Activated T-cell treated with anti-CD3 and anti-CD28 coated beads, Interleukin-2, amount 50 U/mL, for 24 hours (primary cell): Measurements from ENCODE around the gene PIK3C3.

Experiments used
- DNase-seq: peaks from one replicate; pipeline ENCODE4 v3.0.0-alpha.2; 2020
- H3K27ac Mint-ChIP-seq: 2 replicates; pipeline ENCODE4 v1.8.0; 2020; ENCODE audit warnings: mild to moderate bottlenecking, mixed read lengths
- H3K27me3 Mint-ChIP-seq: 2 replicates; pipeline ENCODE4 v1.8.0; 2020; ENCODE audit warnings: mixed read lengths
- H3K36me3 Mint-ChIP-seq: 2 replicates; pipeline ENCODE4 v1.8.0; 2020; ENCODE audit warnings: low read depth, mixed read lengths
- H3K4me1 Mint-ChIP-seq: 2 replicates; pipeline ENCODE4 v1.8.0; 2020; ENCODE audit warnings: low read depth, mixed read lengths
- H3K4me3 Mint-ChIP-seq: 2 replicates; pipeline ENCODE4 v1.8.0; 2020; ENCODE audit warnings: mild to moderate bottlenecking, moderate library complexity, mixed read lengths
- H3K9me3 Mint-ChIP-seq: 2 replicates; pipeline ENCODE4 v1.8.0; 2020; ENCODE audit warnings: mixed read lengths

PIK3C3 gene

GRCh38 chr18:41954827-41955613 lies at the start of gene PIK3C3:
Gene PIK3C3 (plus strand): TSS chr18:41955234. CDS start chr18:41955292, 58 bp downstream.
- peaks cover 42% of the 10 kb centered on the region for H3K36me3 Mint-ChIP-seq
- peaks cover 3% of the 10 kb centered on the region for H3K27me3 Mint-ChIP-seq
- H3K27ac Mint-ChIP-seq = peak within 1 kb of the TSS; percentile 99
- DNase-seq = peak; percentile 96
- H3K9me3 Mint-ChIP-seq = no peaks in the 10 kb centered on the region
- H3K4me1 Mint-ChIP-seq = peaks cover 39% of the 10 kb centered on the region
- H3K4me3 Mint-ChIP-seq = peak within 1 kb of the TSS; percentile 100

GRCh38 chr18:41905786-41906527 lies 49.1 kb upstream of the PIK3C3 start:
- peak overlapping the region; percentile 33 for H3K4me3 Mint-ChIP-seq
- H3K36me3 Mint-ChIP-seq = no peaks in the 10 kb centered on the region
- DNase-seq = no peak
- H3K4me1 Mint-ChIP-seq = peaks cover 22% of the 10 kb centered on the region
- H3K27me3 Mint-ChIP-seq = no peaks in the 10 kb centered on the region
- H3K27ac Mint-ChIP-seq = peak overlapping the region; percentile 74
- no peaks in the 10 kb centered on the region for H3K9me3 Mint-ChIP-seq

GRCh38 chr18:41906528-41907146 lies 48.4 kb upstream of the PIK3C3 start:
- Mint-ChIP-seq H3K4me1 (peaks cover 22% of the 10 kb centered on the region), H3K27ac (peak overlapping the region; percentile 74), H3K27me3 (no peaks in the 10 kb centered on the region), H3K4me3 (peak overlapping the region; percentile 33), H3K9me3 (no peaks in the 10 kb centered on the region), H3K36me3 (no peaks in the 10 kb centered on the region)
- DNase-seq = no peak

- no peaks in the 10 kb centered on the region for H3K9me3 Mint-ChIP-seq
- no peak overlapping the region for H3K4me3 Mint-ChIP-seq
- H3K4me1 Mint-ChIP-seq = no peaks in the 10 kb centered on the region
- H3K27ac Mint-ChIP-seq = no peak overlapping the region
- no peak for DNase-seq
- peaks cover 26% of the 10 kb centered on the region for H3K27me3 Mint-ChIP-seq
- no peaks in the 10 kb centered on the region for H3K36me3 Mint-ChIP-seq
Observed at GRCh38 chr18:41917181-41917580, 37.9 kb upstream of the PIK3C3 start.

GRCh38 chr18:41921770-41922169 lies 33.3 kb upstream of the PIK3C3 start:
- H3K4me3 Mint-ChIP-seq = no peak overlapping the region
- no peaks in the 10 kb centered on the region for H3K36me3 Mint-ChIP-seq
- no peak for DNase-seq
- peaks cover 18% of the 10 kb centered on the region for H3K27me3 Mint-ChIP-seq
- no peak overlapping the region for H3K27ac Mint-ChIP-seq
- no peaks in the 10 kb centered on the region for H3K4me1 Mint-ChIP-seq
- H3K9me3 Mint-ChIP-seq = no peaks in the 10 kb centered on the region

GRCh38 chr18:41922176-41922575 lies 32.9 kb upstream of the PIK3C3 start:
- DNase-seq = no peak
- Mint-ChIP-seq H3K9me3 (no peaks in the 10 kb centered on the region), H3K36me3 (no peaks in the 10 kb centered on the region), H3K4me3 (no peak overlapping the region), H3K4me1 (no peaks in the 10 kb centered on the region), H3K27me3 (peaks cover 14% of the 10 kb centered on the region), H3K27ac (no peak overlapping the region)

GRCh38 chr18:41922841-41923240 lies 32.2 kb upstream of the PIK3C3 start:
- H3K4me3 Mint-ChIP-seq = no peak overlapping the region
- H3K9me3 Mint-ChIP-seq = no peaks in the 10 kb centered on the region
- peaks cover 11% of the 10 kb centered on the region for H3K27me3 Mint-ChIP-seq
- no peak for DNase-seq
- H3K4me1 Mint-ChIP-seq = no peaks in the 10 kb centered on the region
- no peaks in the 10 kb centered on the region for H3K36me3 Mint-ChIP-seq
- no peak overlapping the region for H3K27ac Mint-ChIP-seq

GRCh38 chr18:41923446-41923845 lies 31.6 kb upstream of the PIK3C3 start:
- Mint-ChIP-seq H3K36me3 (no peaks in the 10 kb centered on the region), H3K27me3 (peaks cover 10% of the 10 kb centered on the region), H3K4me1 (no peaks in the 10 kb centered on the region), H3K9me3 (no peaks in the 10 kb centered on the region), H3K27ac (no peak overlapping the region), H3K4me3 (no peak overlapping the region)
- DNase-seq = no peak

GRCh38 chr18:41928581-41928980 lies 26.5 kb upstream of the PIK3C3 start:
- Mint-ChIP-seq H3K27me3 (peaks cover 3% of the 10 kb centered on the region), H3K9me3 (peaks cover 3% of the 10 kb centered on the region), H3K27ac (no peak overlapping the region), H3K4me1 (no peaks in the 10 kb centered on the region), H3K4me3 (no peak overlapping the region), H3K36me3 (no peaks in the 10 kb centered on the region)
- DNase-seq = no peak

- no peak overlapping the region for H3K4me3 Mint-ChIP-seq
- peaks cover 8% of the 10 kb centered on the region for H3K4me1 Mint-ChIP-seq
- peaks cover 11% of the 10 kb centered on the region for H3K27me3 Mint-ChIP-seq
- no peaks in the 10 kb centered on the region for H3K36me3 Mint-ChIP-seq
- DNase-seq = no peak
- H3K27ac Mint-ChIP-seq = no peak overlapping the region
- peaks cover 3% of the 10 kb centered on the region for H3K9me3 Mint-ChIP-seq
Observed at GRCh38 chr18:41932899-41933298, 22.1 kb upstream of the PIK3C3 start.

GRCh38 chr18:41933778-41934177 lies 21.3 kb upstream of the PIK3C3 start:
- DNase-seq = no peak
- Mint-ChIP-seq H3K36me3 (no peaks in the 10 kb centered on the region), H3K4me1 (peaks cover 8% of the 10 kb centered on the region), H3K27ac (no peak overlapping the region), H3K27me3 (peaks cover 11% of the 10 kb centered on the region), H3K4me3 (no peak overlapping the region), H3K9me3 (peaks cover 3% of the 10 kb centered on the region)

- no peak for DNase-seq
- Mint-ChIP-seq H3K36me3 (no peaks in the 10 kb centered on the region), H3K4me1 (peaks cover 8% of the 10 kb centered on the region), H3K4me3 (no peak overlapping the region), H3K9me3 (peaks cover 3% of the 10 kb centered on the region), H3K27ac (no peak overlapping the region), H3K27me3 (peaks cover 32% of the 10 kb centered on the region)
Observed at GRCh38 chr18:41936471-41937134, 18.4 kb upstream of the PIK3C3 start.

- no peak for DNase-seq
- Mint-ChIP-seq H3K36me3 (no peaks in the 10 kb centered on the region), H3K27me3 (peaks cover 38% of the 10 kb centered on the region), H3K27ac (no peak overlapping the region), H3K9me3 (no peaks in the 10 kb centered on the region), H3K4me1 (peaks cover 8% of the 10 kb centered on the region), H3K4me3 (no peak overlapping the region)
Observed at GRCh38 chr18:41938445-41938844, 16.6 kb upstream of the PIK3C3 start.

GRCh38 chr18:41939326-41939725 lies 15.7 kb upstream of the PIK3C3 start:
- H3K4me3 Mint-ChIP-seq = no peak overlapping the region
- no peaks in the 10 kb centered on the region for H3K36me3 Mint-ChIP-seq
- peaks cover 8% of the 10 kb centered on the region for H3K4me1 Mint-ChIP-seq
- DNase-seq = no peak
- no peaks in the 10 kb centered on the region for H3K9me3 Mint-ChIP-seq
- H3K27ac Mint-ChIP-seq = no peak overlapping the region
- peaks cover 41% of the 10 kb centered on the region for H3K27me3 Mint-ChIP-seq
